Stimulated activated CD4-positive, alpha-beta T cell treated with anti-CD3 and anti-CD28 coated beads, Interleukin-2, amount 100 ng/mL, for 24 hours (primary cell): Measurements from ENCODE around the gene JAK2.
"Not testable (repeated sequence)": the region's sequence is repeated elsewhere in the genome, so short reads cannot be mapped to it uniquely, and the experiment has no call there.

Source experiments
- DNase-seq, 2 donors: peaks; one replicate each; pipeline ENCODE4 v3.0.0-alpha.2; 2020

JAK2 gene

GRCh38 chr9:4982721-4983482 lies 2.2 kb upstream of the JAK2 start:
- DNase-seq: no peak

- DNase-seq: no peak
Observed at GRCh38 chr9:4983601-4984165, 1.4 kb upstream of the JAK2 start.

- DNase-seq: no peak
Observed at GRCh38 chr9:4984171-4984620, 876 bp upstream of the JAK2 start.

DNA sequence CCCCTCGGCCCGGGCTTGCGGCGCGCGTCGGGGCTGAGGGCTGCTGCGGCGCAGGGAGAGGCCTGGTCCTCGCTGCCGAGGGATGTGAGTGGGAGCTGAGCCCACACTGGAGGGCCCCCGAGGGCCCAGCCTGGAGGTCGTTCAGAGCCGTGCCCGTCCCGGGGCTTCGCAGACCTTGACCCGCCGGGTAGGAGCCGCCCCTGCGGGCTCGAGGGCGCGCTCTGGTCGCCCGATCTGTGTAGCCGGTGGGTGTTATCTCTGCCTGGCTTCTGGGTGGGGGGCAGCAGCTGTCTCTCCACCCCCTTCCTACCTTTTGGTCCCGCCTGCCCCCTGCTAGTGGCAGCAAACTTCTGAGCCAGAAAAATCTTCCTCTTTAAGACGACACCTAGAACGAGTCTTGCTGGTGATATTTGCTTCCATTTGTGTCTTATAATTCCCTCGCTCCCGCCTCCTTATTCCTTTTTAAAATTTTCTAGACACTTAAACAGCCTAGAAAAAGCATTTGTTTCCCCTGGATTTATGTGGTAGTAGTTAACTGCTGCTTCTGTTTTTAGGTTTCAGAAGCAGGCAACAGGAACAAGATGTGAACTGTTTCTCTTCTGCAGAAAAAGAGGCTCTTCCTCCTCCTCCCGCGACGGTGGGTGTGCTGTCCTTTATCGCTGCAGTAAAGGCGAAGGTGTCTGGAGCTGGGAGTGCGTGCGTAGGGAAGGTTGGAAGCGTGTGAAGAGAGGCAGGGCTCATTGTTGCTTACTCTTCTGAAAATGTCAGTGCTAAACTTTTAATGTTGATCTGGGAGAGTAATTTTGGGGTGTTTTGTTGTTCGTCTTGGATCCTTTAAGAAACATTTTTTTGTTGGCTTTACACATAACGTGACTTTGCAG lies 554 bp downstream of the JAK2 start:
- peak; percentile 41 to 51 for DNase-seq

GRCh38 chr9:4986296-4986695 lies 1.2 kb downstream of the JAK2 start:
- DNase-seq: no peak

DNA sequence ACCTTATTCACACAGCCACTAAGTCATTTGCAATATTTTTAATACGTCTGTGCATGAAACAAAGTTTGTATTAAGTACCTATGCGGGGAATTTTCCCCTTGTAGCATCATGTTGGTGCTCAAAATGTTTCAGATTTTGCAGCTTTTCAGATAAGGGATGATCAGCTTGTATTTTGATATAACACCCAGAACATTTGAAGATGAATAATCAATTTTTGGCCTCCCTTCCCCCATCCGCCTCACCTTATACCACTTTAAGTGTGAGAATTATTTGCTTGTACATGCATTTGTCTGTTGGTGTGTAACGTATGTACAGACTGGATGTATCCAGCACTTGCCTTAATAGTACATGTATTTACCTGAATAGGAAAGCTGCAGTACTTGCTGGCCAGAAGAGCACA lies 1.7 kb downstream of the JAK2 start:
- no peak for DNase-seq

DNA sequence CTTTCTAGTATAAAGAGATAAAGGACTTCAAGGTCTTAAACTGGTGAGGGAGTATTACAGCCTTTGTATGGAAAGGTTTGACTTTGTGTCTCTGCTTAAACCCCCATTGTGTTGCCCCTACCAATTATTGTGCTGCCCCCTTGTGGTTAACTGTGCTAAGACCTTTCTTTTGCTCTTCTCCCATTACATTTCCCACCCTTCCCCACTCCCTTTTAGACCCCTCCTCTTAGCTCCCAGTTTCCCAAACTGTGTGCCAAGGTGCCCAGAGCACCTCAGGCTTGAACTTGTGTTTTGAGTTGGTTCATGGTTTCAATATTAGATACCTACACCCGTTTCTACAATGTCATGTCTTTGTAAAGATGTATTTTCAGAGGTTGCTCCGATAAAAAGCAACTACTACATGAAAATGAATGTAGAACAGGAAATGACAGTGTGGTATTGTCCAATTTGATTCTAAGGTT lies 2.9 kb downstream of the JAK2 start:
- peak; percentile 27 to 69 for DNase-seq

DNA sequence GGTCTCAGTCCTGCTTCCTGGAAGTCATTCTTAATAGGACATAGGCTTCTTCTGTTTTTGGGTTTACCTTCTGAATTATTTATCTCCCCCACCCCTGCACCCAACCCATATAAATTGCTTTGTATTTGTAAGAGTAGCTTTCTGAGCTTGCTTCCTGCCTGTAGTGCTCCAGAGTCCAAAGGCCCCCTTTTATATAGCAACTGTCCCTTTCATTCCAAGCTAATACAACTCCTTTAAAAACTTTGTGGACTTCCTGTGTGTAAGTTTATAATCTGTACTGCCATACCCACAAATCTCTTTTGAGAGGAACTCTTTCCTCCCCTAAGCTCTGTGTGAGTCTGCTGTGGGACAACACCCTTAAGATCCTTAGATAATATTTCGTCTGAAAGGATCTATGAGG lies 7.8 kb downstream of the JAK2 start:
- DNase-seq: no peak

- no peak for DNase-seq
Observed at GRCh38 chr9:4994166-4994890, 9.3 kb downstream of the JAK2 start.

GRCh38 chr9:4997196-4997595 lies 12.1 kb downstream of the JAK2 start:
- DNase-seq: no peak

DNA sequence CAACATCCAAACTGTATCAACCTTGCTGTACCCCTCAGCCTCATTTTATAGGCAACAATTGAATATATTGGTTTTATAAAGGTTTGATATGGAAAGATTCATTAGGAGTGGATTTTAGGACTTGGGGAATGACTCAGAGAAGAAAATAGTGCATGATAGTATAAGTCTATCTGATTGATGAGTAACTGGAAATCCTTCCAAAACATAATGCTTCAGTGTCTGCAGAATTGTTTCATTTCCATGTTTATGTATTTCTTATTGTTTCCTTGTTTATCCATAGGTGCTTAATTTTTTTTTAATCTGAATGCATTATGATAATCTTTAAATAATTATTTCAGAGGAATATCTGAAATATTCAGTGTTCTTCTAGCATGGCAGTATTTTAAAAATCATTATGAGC lies 12.6 kb downstream of the JAK2 start:
- no peak for DNase-seq

DNA sequence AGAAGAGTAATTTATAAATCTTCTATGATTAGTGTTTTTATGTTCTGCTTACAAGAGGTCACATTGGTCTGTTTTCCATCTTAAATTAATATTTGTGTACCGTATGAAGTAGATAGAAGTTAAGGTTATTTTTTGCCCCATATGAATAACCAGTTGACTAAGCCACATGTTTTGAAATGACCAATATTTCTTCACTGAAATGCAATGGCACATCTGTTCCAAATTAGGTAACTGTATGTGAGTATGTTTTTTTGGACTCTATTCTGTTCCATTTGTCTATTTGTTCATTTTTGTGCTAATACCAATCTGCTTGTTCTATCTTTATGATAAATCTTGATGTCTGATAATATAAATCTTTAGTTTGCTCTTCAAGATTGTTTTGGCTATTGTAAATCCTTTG lies 17.7 kb downstream of the JAK2 start:
- no peak for DNase-seq

- no peak for DNase-seq
Observed at GRCh38 chr9:5004481-5004880, 19.4 kb downstream of the JAK2 start.

DNA sequence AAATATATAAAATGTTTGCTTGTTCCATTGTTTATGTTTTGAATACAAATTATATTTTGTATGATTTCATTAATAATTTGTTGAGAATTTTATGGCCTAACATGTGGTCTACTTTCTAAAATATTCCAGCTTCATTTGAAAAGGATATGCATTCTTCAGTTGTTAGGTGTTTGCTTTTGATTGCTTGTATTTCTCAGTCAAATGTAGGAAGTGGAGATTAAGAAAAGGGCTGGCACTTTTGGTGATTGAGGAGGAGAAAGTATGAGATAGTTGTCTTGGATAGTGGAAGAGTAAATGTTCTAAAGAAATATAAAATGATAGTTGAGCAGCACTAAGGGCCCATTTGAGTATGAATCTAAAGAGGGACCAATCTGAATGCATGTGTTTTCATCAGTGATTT lies 23.1 kb downstream of the JAK2 start:
- no peak for DNase-seq

- no peak for DNase-seq
Observed at GRCh38 chr9:5013374-5013773, 28.3 kb downstream of the JAK2 start.

- DNase-seq: no peak
Observed at GRCh38 chr9:5015934-5016333, 30.9 kb downstream of the JAK2 start.

DNA sequence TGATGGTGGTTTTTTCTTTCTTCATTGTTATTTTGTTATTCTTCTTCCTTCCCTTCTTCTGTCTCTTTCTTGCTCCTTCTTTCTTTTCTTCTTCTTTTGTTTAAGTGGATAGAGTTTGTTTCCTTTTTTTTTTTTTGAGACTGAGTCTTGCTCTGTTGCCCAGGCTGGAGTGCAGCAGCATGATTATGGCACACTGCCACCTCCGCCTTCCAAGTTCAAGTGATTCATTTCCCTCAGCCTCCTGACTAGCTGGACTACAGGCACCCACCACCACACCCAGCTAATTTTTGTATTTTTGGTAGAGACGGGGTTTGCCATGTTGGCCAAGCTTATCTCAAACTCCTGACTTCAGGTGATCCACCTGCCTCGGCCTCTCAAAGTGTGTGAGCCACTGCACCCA lies 40.3 kb downstream of the JAK2 start:
- no peak for DNase-seq

DNA sequence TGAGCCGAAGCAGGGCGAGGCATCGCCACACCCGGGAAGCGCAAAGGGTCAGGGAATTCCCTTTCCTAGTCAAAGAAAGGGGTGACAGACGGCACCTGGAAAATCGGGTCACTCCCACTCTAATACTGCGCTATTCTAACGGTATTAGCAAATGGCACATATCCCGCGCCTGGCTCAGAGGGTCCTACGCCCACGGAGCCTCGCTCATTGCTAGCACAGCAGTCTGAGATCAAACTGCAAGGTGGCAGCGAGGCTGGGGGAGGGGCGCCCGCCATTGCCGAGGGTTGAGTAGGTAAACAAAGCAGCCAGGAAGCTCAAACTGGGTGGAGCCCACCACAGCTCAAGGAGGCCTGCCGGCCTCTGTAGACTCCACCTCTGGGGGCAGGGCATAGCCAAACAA lies 46.9 kb downstream of the JAK2 start:
- not testable (repeated sequence) for DNase-seq

GRCh38 chr9:5040730-5041389 lies 55.8 kb downstream of the JAK2 start:
- DNase-seq: no peak

- DNase-seq: no peak
Observed at GRCh38 chr9:5041390-5042115, 56.5 kb downstream of the JAK2 start.

- no peak for DNase-seq
Observed at GRCh38 chr9:5042661-5043178, 57.6 kb downstream of the JAK2 start.

- no peak for DNase-seq
Observed at GRCh38 chr9:5043381-5043780, 58.3 kb downstream of the JAK2 start.
